ENCODE measurements around the gene UPF3A.
A peak's percentile ranks its signal among the peaks of the same experiment; 100 is the strongest.

Gene UPF3A, protein sequence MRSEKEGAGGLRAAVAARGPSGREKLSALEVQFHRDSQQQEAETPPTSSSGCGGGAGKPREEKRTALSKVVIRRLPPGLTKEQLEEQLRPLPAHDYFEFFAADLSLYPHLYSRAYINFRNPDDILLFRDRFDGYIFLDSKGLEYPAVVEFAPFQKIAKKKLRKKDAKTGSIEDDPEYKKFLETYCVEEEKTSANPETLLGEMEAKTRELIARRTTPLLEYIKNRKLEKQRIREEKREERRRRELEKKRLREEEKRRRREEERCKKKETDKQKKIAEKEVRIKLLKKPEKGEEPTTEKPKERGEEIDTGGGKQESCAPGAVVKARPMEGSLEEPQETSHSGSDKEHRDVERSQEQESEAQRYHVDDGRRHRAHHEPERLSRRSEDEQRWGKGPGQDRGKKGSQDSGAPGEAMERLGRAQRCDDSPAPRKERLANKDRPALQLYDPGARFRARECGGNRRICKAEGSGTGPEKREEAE

GRCh38 chr13:114281351-114282040 lies at the start of gene UPF3A:
TSS of gene UPF3A (plus strand) at chr13:114281601. CDS start at chr13:114281640, 39 bp downstream.
- Histone ChIP-seq H3K9me3 (ENCODE audit: severe bottlenecking) (no peaks in the 10 kb centered on the region), H3K36me3 (peaks cover 55% of the 10 kb centered on the region), H3K4me3 (ENCODE audit: low read depth, low read length) (peak within 1 kb of the TSS; percentile 81), H3K27me3 (ENCODE audit: insufficient read depth, low read depth, severe bottlenecking) (no peaks in the 10 kb centered on the region), H3K27ac (peak within 1 kb of the TSS; percentile 100)
- peak; percentile 98 for DNase-seq
- no peak for TF ChIP-seq CTCF (IDR thresholded peaks at IDR 0.05; ENCODE audit: low read depth, low read length)

GRCh38 chr13:114231886-114232285 lies 49.5 kb upstream of the UPF3A start:
- TF ChIP-seq CTCF (IDR thresholded peaks at IDR 0.05; ENCODE audit: low read depth, low read length), result no peak
- Histone ChIP-seq H3K27me3 (ENCODE audit: insufficient read depth, low read depth, severe bottlenecking) (no peaks in the 10 kb centered on the region), H3K27ac (no peak overlapping the region), H3K4me3 (ENCODE audit: low read depth, low read length) (no peak overlapping the region), H3K9me3 (ENCODE audit: severe bottlenecking) (peaks cover 8% of the 10 kb centered on the region), H3K36me3 (peaks cover 10% of the 10 kb centered on the region)
- DNase-seq, result no peak

GRCh38 chr13:114234266-114234644 lies 47.1 kb upstream of the UPF3A start:
- no peak for TF ChIP-seq CTCF (IDR thresholded peaks at IDR 0.05; ENCODE audit: low read depth, low read length)
- Histone ChIP-seq H3K27ac (peak overlapping the region; percentile 91), H3K9me3 (ENCODE audit: severe bottlenecking) (peaks cover 8% of the 10 kb centered on the region), H3K27me3 (ENCODE audit: insufficient read depth, low read depth, severe bottlenecking) (no peaks in the 10 kb centered on the region), H3K4me3 (ENCODE audit: low read depth, low read length) (peak overlapping the region; percentile 95), H3K36me3 (peaks cover 28% of the 10 kb centered on the region)
- DNase-seq, result no peak

GRCh38 chr13:114234645-114235421 lies 46.6 kb upstream of the UPF3A start, which contains the start of gene CDC16:
TSS of gene CDC16 (plus strand) at chr13:114234897. CDS start at chr13:114235085, 188 bp downstream.
- Histone ChIP-seq H3K9me3 (ENCODE audit: severe bottlenecking) (peaks cover 8% of the 10 kb centered on the region), H3K4me3 (ENCODE audit: low read depth, low read length) (peak within 1 kb of the TSS; percentile 95), H3K27me3 (ENCODE audit: insufficient read depth, low read depth, severe bottlenecking) (no peaks in the 10 kb centered on the region), H3K36me3 (peaks cover 34% of the 10 kb centered on the region), H3K27ac (peak within 1 kb of the TSS; percentile 91)
- DNase-seq, result peak; percentile 100
- TF ChIP-seq CTCF (IDR thresholded peaks at IDR 0.05; ENCODE audit: low read depth, low read length), result 0 out of 2 replicates have a peak, but pooled peaks have one; percentile 2

- Histone ChIP-seq H3K27me3 (ENCODE audit: insufficient read depth, low read depth, severe bottlenecking) (no peaks in the 10 kb centered on the region), H3K27ac (peak overlapping the region; percentile 91), H3K9me3 (ENCODE audit: severe bottlenecking) (peaks cover 8% of the 10 kb centered on the region), H3K36me3 (peaks cover 42% of the 10 kb centered on the region), H3K4me3 (ENCODE audit: low read depth, low read length) (peak overlapping the region; percentile 95)
- DNase-seq, result no peak
- no peak for TF ChIP-seq CTCF (IDR thresholded peaks at IDR 0.05; ENCODE audit: low read depth, low read length)
Measured at GRCh38 chr13:114235697-114236096, 45.7 kb upstream of the UPF3A start.

Measured in WERI-Rb-1 (cell line).